NCI-H748 (cell line): ENCODE measurements around the gene BANK1.

Experiments used
- DNase-seq: peaks from one replicate; lab custom pipeline; 2025; ENCODE audit not compliant: unreplicated experiment; lab: John Stamatoyannopoulos, UW

Gene BANK1

DNA sequence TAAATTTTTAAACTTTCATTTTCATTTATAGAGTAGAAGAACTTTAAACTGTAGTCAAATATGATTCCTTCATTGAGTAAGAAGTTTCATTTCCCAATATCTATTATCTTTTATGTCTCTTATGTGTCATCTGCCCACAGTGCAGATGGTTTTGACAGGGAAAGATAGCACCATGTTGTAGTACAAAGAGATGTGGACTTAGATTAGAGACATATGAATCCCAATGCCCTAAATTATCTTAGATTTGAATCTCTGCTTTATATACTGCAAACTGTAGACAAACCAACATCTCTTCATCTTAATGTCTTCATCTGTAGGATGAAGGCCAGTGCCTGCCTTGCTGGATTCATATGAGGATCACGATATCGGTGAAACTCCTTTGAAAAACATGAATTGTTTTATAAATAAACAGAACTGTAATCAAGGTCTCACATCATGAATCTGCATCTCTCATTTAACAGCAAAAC lies 217.5 kb downstream of the BANK1 start:
- no peak for DNase-seq

GRCh38 chr4:102008711-102009110 lies 218.2 kb downstream of the BANK1 start:
- DNase-seq, result no peak

- DNase-seq, result no peak
Measured at GRCh38 chr4:102022343-102022742, 231.8 kb downstream of the BANK1 start.

- DNase-seq, result no peak
Measured at GRCh38 chr4:102027961-102028360, 237.4 kb downstream of the BANK1 start.

DNA sequence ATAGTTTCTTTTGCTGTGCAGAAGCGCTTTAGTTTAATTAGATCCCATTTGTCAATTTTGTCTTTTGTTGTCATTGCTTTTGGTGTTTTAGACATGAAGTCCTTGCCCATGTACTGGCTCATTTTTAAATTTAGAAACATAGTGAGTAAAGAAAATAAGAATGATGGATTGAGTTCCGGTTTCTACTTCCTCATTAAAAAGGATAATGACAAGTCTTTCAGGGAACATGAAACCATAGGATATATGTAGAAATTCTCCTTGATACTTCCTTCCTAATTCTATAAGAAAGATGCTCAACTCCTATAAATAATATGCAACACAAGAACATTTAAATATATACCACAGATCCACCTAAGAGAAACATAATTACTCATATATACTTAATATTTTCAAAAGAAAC lies 240.9 kb downstream of the BANK1 start:
- DNase-seq, result no peak

GRCh38 chr4:102036016-102036415 lies 245.5 kb downstream of the BANK1 start:
- no peak for DNase-seq

GRCh38 chr4:102036619-102037376 lies 246.3 kb downstream of the BANK1 start:
- DNase-seq, result peak; percentile 72

DNA sequence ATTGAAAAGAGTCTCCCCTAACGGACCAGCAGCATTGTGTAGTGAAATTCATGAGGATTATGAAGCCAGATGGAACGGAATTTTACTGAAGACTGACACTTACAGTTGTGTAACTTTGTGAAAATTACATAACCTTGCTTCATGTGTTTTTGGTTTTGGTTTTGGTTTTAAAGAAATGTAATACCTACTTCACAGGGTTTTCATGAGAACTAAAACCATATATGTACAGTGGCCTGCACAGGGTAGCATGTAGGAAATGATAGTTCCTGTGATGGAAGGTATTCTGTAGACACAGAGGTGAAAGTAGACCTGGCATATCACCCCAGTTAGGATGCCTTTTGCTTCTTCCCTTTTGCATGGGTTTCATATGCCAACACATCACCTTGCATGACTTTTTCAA lies 247.0 kb downstream of the BANK1 start:
- DNase-seq, result no peak

GRCh38 chr4:102042871-102043802 lies 252.6 kb downstream of the BANK1 start:
- no peak for DNase-seq

- no peak for DNase-seq
Measured at GRCh38 chr4:102047616-102048015, 257.1 kb downstream of the BANK1 start.

- DNase-seq, result no peak
Measured at GRCh38 chr4:102055805-102056204, 265.3 kb downstream of the BANK1 start.

GRCh38 chr4:102057122-102057521 lies 266.6 kb downstream of the BANK1 start:
- DNase-seq, result no peak

DNA sequence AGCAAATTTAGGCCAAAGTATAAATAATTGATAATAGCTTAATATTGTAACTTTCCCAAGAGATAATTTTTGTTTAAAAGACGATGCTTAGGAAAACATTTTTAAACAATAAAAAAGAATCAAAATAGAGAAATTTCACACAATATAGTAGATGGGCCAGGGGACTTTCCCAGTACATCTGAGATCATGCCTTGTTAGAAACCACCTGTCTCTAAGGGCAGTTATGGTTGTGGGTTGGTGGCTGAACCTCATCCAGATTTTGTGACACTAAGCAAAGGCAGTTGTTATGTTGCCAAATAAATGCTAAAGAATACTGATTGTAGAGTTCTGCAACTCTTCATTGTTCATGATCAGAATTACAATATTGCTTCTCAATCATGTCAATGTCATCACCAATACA lies 270.6 kb downstream of the BANK1 start:
- DNase-seq, result no peak

DNA sequence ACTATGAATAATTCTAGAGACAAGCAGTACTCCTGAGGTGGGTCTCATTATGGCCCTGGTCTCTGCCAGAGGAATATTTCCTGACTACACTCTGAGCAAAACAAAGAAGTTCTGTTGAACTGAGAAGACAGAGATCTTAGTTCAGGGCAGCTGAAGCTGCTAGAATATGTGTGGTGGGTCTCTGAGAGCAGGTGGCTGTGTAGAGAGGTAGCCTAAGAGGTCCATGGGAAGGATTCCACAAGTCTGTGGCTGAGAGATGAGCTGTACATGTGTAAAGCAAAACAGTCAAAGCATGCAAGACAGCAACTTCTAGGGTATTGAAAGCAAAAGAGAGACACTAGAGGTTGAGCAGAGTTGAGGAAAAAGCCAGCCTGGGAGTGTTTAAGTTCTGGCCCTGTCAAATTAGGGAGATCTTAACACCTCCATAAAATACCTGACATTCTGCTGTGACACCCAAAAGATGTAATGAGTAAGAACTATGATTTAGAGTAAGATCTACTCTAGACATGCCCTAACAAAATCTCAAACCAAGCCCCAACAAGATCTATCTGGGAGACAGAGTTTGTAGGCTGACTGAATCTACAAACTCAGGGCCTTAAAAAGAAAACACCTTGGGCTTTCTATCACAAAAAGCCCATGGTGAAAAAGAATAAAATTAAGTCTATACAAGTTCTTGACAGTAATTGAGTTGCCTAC lies 274.4 kb downstream of the BANK1 start:
- DNase-seq, result no peak

DNA sequence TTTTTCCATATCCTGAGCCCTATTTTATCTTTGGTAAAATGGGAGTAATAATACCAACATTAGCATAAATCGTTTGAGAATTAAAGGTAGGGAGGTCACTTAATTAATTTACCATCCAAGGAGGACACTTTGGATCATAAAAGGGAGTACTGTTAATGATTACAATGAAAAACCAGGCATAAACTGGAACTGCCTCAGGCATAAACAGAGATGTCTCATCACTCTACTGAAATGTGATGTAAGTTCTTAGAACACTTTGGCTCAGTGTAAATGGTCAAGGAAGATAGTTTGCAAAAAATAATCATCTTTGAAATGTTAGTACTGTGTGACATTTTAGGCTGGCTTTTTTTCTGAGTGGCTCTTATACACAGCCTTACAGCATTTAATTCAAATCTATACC lies 286.1 kb downstream of the BANK1 start:
- DNase-seq, result no peak

DNA sequence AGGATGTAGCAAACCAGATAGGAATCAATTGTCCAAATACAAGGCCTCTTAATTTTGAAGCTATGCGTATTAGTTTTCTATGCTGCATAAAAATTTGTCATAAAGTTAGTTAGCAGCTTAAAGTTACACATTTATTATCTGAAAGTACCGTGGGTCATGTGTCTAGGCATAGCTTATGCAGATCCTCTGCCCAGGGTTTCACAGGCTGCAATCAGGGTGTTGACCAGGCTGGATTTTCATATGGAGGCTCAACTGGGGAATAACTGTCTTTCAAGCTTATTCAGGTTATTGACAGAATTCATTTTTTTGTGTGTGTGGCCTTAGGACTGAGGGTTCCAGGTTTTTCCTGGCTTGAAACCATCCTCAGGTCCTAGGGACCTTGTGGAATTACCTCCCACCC lies 289.7 kb downstream of the BANK1 start:
- no peak for DNase-seq

GRCh38 chr4:102089850-102090621 lies 299.5 kb downstream of the BANK1 start:
- DNase-seq, result no peak

DNA sequence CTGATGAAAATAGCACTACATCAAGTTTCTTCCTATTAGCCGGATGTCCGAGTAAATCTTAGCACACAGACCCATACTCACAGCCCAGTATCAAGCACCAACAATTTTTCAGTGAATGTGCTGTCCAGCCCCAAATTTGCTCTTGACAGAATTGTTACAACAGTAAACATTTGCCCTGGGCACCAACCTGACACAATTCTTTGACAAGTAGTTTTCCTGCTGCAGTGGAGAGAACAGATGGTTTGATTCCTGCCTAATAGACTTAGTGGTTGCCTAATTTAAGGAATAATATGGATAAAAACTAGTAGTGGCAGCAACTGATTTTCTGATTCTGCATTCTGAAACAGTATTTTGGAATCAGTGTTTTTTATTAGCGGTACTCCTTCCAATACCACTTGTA lies 301.1 kb downstream of the BANK1 start:
- no peak for DNase-seq

DNA sequence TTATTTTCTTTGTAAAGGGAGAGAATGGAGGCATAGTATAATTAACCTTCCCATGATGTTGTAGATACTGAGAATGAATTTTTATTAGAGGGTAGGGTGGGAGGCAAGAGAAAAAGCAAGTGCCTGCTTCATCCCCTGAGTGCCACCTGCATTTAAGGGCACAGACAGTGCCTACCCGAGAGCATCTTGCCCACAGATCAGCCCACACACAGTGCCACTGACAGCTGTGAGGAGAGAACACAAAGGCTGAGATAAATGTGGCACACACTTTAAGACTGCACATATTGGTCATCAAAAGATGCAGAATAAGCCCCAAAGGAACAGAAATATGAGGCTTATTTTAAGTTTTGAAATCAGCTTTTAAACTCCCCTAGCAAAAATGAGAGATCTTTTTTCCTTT lies 304.0 kb downstream of the BANK1 start:
- DNase-seq, result no peak

DNA sequence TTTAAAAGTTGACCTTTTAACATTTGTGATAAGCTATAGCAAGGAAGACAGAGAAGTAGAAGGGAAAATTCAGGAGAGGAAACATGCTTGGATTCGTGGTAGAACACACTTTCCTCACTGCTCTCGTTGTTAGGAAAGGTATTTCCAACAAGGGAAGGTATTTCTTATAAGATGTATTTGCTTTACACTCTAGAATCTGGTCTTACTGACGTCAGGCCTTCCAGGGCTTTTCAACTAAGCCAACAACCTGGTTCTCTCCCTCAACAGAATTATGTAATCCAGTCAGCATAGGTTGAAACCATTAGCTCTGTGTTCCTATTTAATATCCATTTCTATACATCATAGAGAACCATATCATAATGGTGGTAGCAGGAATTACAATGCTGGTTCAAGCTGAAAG lies 312.8 kb downstream of the BANK1 start:
- no peak for DNase-seq

DNA sequence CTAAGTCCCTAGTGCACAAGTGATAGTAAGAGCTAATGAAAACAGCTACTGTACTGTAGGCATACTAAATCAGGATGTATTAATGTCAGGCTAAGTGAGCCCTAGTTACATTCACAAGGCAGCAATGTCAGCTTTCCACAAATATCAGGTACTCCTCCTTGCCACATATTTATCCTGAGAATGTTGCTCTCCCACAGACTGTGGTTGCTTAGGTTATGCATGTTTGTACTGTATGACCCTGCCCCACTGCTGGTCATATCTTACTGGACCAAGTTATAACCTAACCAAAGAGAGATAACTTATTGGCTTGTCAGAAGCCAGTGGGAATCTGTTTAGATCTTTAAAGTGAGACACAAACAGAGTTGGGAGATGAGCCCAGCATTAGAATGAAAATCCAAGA lies 313.7 kb downstream of the BANK1 start:
- no peak for DNase-seq
